Keratinocyte (primary cell): ENCODE measurements around the gene CCDC66. TPM values are rescaled to one million over a fixed set of nuclear protein-coding genes. Genes with fewer than 3 reads are reported as not detected.

ENCODE experiments used
- DNase-seq: peaks from one replicate; pipeline ENCODE4 v3.0.0-alpha.2; 2011; ENCODE audit warnings: low read depth, missing footprints, low spot score
- FAIRE-seq: peaks from 2 replicates; lab custom pipeline; 2011; peaks lifted over from hg19 to GRCh38; lab: Jason Lieb, UNC
- H2AFZ ChIP-seq: 2 replicates; pipeline ENCODE4 v1.6.0; 2012; ENCODE audit warnings: low read length, control low read depth, inconsistent platforms; ENCODE audit not compliant: control insufficient read depth
- H3K27ac ChIP-seq: 2 replicates; pipeline ENCODE4 v1.5.1; 2011; ENCODE audit warnings: low read length; ENCODE audit not compliant: control insufficient read depth, insufficient read depth
- H3K27me3 ChIP-seq: 3 replicates; pipeline ENCODE4 v1.6.0; 2011; ENCODE audit warnings: low read length; ENCODE audit not compliant: control insufficient read depth, insufficient read depth; ENCODE audit errors: extremely low read depth
- H3K36me3 ChIP-seq, 2 experiments: 2 replicates in 1 of 2; 3 replicates in 1 of 2; pipeline ENCODE4 v1.5.1; 2011; ENCODE audit warnings: low read length in 2 of 2, mild to moderate bottlenecking in 1 of 2; ENCODE audit not compliant: control insufficient read depth in 2 of 2, insufficient read depth in 2 of 2; ENCODE audit errors: extremely low read depth in 1 of 2
- H3K4me1 ChIP-seq: 3 replicates; pipeline ENCODE4 v1.5.1; 2011; ENCODE audit warnings: low read length; ENCODE audit not compliant: control insufficient read depth, insufficient read depth; ENCODE audit errors: extremely low read depth
- H3K4me2 ChIP-seq: 3 replicates; pipeline ENCODE4 v1.6.0; 2011; ENCODE audit warnings: low read depth, low read length; ENCODE audit not compliant: control insufficient read depth, insufficient read depth; ENCODE audit errors: extremely low read depth
- H3K4me3 ChIP-seq, 3 experiments: fragments of 200-600 bp in 1 of 3; sonication (generic) in 1 of 3; 2 replicates in 2 of 3; 3 replicates in 1 of 3; pipeline ENCODE4 v1.5.1; 2011 to 2016; ENCODE audit warnings: low read length in 3 of 3, mild to moderate bottlenecking in 3 of 3, control low read depth in 2 of 3, inconsistent platforms in 1 of 3, low read depth in 1 of 3, mixed read lengths in 1 of 3, mixed run types in 1 of 3, moderate library complexity in 1 of 3; ENCODE audit not compliant: control insufficient read depth in 2 of 3, insufficient read depth in 2 of 3; ENCODE audit errors: extremely low read depth in 1 of 3
- H3K79me2 ChIP-seq: 2 replicates; pipeline ENCODE4 v1.6.0; 2012; ENCODE audit warnings: low read length; ENCODE audit not compliant: control insufficient read depth, insufficient read depth
- H3K9ac ChIP-seq: 3 replicates; pipeline ENCODE4 v1.6.0; 2011; ENCODE audit warnings: low read length; ENCODE audit not compliant: control insufficient read depth, insufficient read depth; ENCODE audit errors: extremely low read depth
- H3K9me1 ChIP-seq: 3 replicates; pipeline ENCODE4 v1.6.0; 2011; ENCODE audit warnings: low read length; ENCODE audit not compliant: control insufficient read depth, insufficient read depth; ENCODE audit errors: extremely low read depth
- H3K9me3 ChIP-seq: 2 replicates; pipeline ENCODE4 v1.5.1; 2012; ENCODE audit warnings: low read depth, low read length; ENCODE audit not compliant: control insufficient read depth
- H4K20me1 ChIP-seq: 3 replicates; pipeline ENCODE4 v1.6.0; 2011; ENCODE audit warnings: low read length; ENCODE audit not compliant: control insufficient read depth, insufficient read depth; ENCODE audit errors: extremely low read depth
- EZH2 ChIP-seq: IDR thresholded peaks from one replicate; pipeline ENCODE4 v1.6.1; 2012; ENCODE audit warnings: inconsistent platforms, mild to moderate bottlenecking, low read length, moderate library complexity
- dilution Hi-C: fragments of 300-500 bp; cut with MboI; formaldehyde crosslinking; loops from one replicate; pipeline ENCODE4 v1.7.0; 2020; ENCODE audit warnings: low sequenced_read_pairs; ENCODE audit not compliant: extremely low pct_ligation_motif_present
- polyA plus RNA-seq, 5 experiments: library from polyadenylated mRNA; depleted of rRNA in 3 of 5; stranded (reverse) in 3 of 5; stranded (forward) in 1 of 5; unstranded in 1 of 5; fragments of >200 nt; gene quantifications; 1 replicate in 1 of 5; 2 replicates in 3 of 5; 3 replicates in 1 of 5; pipeline versions ENCODE4 v1.2.1 to v1.2.3, GENCODE V29; 2011 to 2012; ENCODE audit warnings: missing spikeins in 2 of 5, low read depth in 1 of 5, low replicate concordance in 1 of 5
- TF ChIP-seq, protein P1 (sequence below), 3 experiments: IDR thresholded peaks in 1 of 3; conservative IDR thresholded peaks in 1 of 3; optimal IDR thresholded peaks in 1 of 3; 2 replicates in 2 of 3; 3 replicates in 1 of 3; pipeline versions ENCODE3 to v1.5.1; 2011; ENCODE audit warnings: low read length in 3 of 3, mild to moderate bottlenecking in 3 of 3, moderate library complexity in 2 of 3, control low read depth in 1 of 3, inconsistent platforms in 1 of 3; ENCODE audit not compliant: insufficient read depth in 2 of 3; ENCODE audit errors: extremely low read depth in 1 of 3

CCDC66 gene
- polyA plus RNA-seq, 1 donor (not counting 4 experiments of a cell fraction or from before 2014, with no cell fraction given): 11.3 TPM

DNA sequence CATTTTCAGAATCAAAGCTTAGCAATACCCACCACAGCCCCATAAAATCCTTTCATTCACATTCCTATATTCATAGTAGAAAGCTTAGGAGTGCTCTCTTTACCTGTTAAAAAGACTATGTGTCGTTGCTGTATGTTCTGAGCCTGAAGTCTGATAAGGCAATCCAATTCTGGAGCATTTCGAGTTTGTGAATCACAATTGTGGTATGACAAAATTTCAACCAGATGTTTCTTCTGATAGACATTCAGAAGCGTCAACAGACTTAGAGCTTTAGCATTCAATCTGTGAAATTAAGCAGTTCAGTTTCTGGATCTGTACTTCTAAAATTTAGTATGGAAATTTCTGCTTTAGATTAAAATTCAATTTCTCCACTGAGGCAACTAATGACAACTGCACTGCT lies 67.8 kb downstream of the CCDC66 start:
- TF ChIP-seq EZH2: no peak
- TF ChIP-seq, protein P1, sequence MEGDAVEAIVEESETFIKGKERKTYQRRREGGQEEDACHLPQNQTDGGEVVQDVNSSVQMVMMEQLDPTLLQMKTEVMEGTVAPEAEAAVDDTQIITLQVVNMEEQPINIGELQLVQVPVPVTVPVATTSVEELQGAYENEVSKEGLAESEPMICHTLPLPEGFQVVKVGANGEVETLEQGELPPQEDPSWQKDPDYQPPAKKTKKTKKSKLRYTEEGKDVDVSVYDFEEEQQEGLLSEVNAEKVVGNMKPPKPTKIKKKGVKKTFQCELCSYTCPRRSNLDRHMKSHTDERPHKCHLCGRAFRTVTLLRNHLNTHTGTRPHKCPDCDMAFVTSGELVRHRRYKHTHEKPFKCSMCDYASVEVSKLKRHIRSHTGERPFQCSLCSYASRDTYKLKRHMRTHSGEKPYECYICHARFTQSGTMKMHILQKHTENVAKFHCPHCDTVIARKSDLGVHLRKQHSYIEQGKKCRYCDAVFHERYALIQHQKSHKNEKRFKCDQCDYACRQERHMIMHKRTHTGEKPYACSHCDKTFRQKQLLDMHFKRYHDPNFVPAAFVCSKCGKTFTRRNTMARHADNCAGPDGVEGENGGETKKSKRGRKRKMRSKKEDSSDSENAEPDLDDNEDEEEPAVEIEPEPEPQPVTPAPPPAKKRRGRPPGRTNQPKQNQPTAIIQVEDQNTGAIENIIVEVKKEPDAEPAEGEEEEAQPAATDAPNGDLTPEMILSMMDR (optimal IDR thresholded peaks at IDR 0.05 in 1 of 3, IDR thresholded peaks at IDR 0.05 in 1 of 3, conservative IDR thresholded peaks at IDR 0.05 in 1 of 3; ENCODE audit: extremely low read depth in 1 of 3, insufficient read depth in 2 of 3, low read length in 3 of 3): no peak
- no peak overlapping the region for H3K9ac ChIP-seq
- DNase-seq (no peak), FAIRE-seq (no peak)
- peaks cover 11 to 12% of the 10 kb centered on the region in 2 experiments for H3K36me3 ChIP-seq
- H3K79me2 ChIP-seq: no peaks in the 10 kb centered on the region
- dilution Hi-C loops: no loop called here
- no peak overlapping the region for H3K27ac ChIP-seq
- H3K4me2 ChIP-seq: no peak overlapping the region
- H3K9me3 ChIP-seq: no peaks in the 10 kb centered on the region
- no peak overlapping the region for H2AFZ ChIP-seq
- no peaks in the 10 kb centered on the region for H3K27me3 ChIP-seq
- H3K9me1 ChIP-seq: no peaks in the 10 kb centered on the region
- H4K20me1 ChIP-seq: no peaks in the 10 kb centered on the region
- H3K4me3 ChIP-seq: no peak overlapping the region
- peaks cover 5% of the 10 kb centered on the region for H3K4me1 ChIP-seq

DNA sequence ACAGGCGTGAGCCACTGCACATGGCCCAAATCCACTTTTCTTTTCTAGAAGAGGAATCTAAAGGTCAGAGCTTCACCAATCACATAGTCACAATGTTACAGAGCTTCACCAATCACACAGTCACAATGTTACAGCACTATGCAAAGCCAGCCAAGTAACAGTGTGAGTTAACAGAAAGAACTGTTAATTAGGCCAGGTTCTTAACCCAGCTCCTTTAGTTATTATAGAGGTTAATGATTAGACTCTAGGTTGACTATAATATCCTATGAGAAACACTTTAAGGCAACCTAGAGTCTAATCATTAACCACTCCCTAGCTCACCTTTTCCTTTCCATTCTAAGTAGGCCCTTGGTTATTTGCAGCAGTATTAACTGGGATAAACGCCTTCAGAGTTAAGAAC lies 72.1 kb downstream of the CCDC66 start:
- H3K79me2 ChIP-seq: no peaks in the 10 kb centered on the region
- dilution Hi-C loops: no loop called here
- no peak overlapping the region for H3K9ac ChIP-seq
- no peaks in the 10 kb centered on the region for H3K27me3 ChIP-seq
- no peaks in the 10 kb centered on the region for H3K4me1 ChIP-seq
- no peak overlapping the region for H2AFZ ChIP-seq
- no peak overlapping the region for H3K27ac ChIP-seq
- H4K20me1 ChIP-seq: no peaks in the 10 kb centered on the region
- no peak for FAIRE-seq
- H3K9me3 ChIP-seq: no peaks in the 10 kb centered on the region
- H3K36me3 ChIP-seq: peaks cover 7% of the 10 kb centered on the region in 2 experiments
- no peak overlapping the region for H3K4me2 ChIP-seq
- H3K4me3 ChIP-seq: no peak overlapping the region
- no peak for TF ChIP-seq EZH2
- TF ChIP-seq, protein P1 (optimal IDR thresholded peaks at IDR 0.05 in 1 of 3, IDR thresholded peaks at IDR 0.05 in 1 of 3, conservative IDR thresholded peaks at IDR 0.05 in 1 of 3; ENCODE audit: extremely low read depth in 1 of 3, insufficient read depth in 2 of 3, low read length in 3 of 3): no peak
- no peaks in the 10 kb centered on the region for H3K9me1 ChIP-seq
- no peak for DNase-seq
